Measurements from ENCODE around the gene F11.

DNA sequence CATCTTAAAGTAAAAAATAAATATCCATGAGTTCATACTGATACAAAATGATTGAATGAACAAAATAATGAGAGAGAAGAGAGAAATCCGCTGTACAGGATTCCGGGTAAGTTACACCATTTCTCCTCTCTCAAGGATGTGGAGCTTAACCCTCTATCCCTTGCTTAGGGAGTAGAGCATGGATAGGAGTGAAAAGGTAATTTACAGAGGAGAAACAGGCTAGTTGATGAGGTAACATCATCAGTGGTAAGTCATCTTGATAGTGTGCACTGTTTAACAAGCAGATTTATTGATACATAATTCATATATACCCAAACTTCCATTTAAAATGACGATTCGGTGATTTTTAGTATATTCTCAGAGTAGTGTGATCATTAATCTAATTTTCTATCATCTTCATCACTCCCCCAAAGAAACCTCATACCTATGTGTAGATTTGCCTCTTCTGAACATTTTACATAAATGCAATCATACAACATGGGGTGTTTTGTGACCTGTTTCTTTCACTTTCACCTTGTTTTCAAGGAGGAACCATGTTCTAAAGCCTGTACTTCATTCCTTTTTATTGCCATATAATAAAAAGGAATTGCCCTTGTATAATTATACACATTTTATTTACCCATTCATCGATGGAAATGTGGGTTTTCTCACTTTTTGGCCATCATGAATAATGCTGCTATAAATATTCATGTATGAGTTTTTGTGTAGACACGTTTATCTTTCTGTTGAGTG, 34.8 kb downstream of the F11 start:
- TF ChIP-seq, protein P1, sequence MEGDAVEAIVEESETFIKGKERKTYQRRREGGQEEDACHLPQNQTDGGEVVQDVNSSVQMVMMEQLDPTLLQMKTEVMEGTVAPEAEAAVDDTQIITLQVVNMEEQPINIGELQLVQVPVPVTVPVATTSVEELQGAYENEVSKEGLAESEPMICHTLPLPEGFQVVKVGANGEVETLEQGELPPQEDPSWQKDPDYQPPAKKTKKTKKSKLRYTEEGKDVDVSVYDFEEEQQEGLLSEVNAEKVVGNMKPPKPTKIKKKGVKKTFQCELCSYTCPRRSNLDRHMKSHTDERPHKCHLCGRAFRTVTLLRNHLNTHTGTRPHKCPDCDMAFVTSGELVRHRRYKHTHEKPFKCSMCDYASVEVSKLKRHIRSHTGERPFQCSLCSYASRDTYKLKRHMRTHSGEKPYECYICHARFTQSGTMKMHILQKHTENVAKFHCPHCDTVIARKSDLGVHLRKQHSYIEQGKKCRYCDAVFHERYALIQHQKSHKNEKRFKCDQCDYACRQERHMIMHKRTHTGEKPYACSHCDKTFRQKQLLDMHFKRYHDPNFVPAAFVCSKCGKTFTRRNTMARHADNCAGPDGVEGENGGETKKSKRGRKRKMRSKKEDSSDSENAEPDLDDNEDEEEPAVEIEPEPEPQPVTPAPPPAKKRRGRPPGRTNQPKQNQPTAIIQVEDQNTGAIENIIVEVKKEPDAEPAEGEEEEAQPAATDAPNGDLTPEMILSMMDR (IDR thresholded peaks at IDR 0.05; ENCODE audit: low read depth, low read length, poor library complexity, severe bottlenecking): no peak
- no peak for TF ChIP-seq EZH2phosphoT487 (IDR thresholded peaks at IDR 0.05; ENCODE audit: borderline replicate concordance, low read length)
